Prostate gland (tissue), 2 donors: Measurements from ENCODE around the gene IL19.

ENCODE experiments used
- CTCF ChIP-seq, 4 experiments: fragments of 200-600 bp in 2 of 4; fragments of 450-650 bp in 2 of 4; sonication (generic) in 2 of 4; IDR thresholded peaks; 1 replicate in 3 of 4; 2 replicates in 1 of 4; pipeline ENCODE4 v1.5.1; 2016 to 2019; ENCODE audit warnings: antibody characterized with exemption in 4 of 4, mild to moderate bottlenecking in 2 of 4, moderate library complexity in 2 of 4
- POLR2AphosphoS5 ChIP-seq: sonication (generic); formaldehyde crosslinking; IDR thresholded peaks from one replicate; pipeline ENCODE4 v1.6.1; 2017; ENCODE audit warnings: antibody characterized with exemption

GRCh38 chr1:206735553-206736031 is 35.0 kb upstream of the IL19 start:
- TF ChIP-seq CTCF (IDR thresholded peaks at IDR 0.05) (no peak), POLR2AphosphoS5 (no peak)
